Glutamatergic neuron (in vitro differentiated cells): ENCODE measurements around the gene LMO7. TPM values are rescaled to one million over a fixed set of nuclear protein-coding genes. Genes with fewer than 3 reads are reported as not detected.
"Not testable (repeated sequence)": the region's sequence is repeated elsewhere in the genome, so short reads cannot be mapped to it uniquely, and the experiment has no call there.

Source experiments
- DNase-seq: peaks from one replicate; pipeline ENCODE4 v3.0.0; 2022
- H3K27ac Mint-ChIP-seq: one replicate; pipeline ENCODE4 v1.8.0; 2020; ENCODE audit warnings: mild to moderate bottlenecking, mixed read lengths, inconsistent platforms; ENCODE audit not compliant: unreplicated experiment
- H3K27me3 Mint-ChIP-seq: one replicate; pipeline ENCODE4 v1.8.0; 2020; ENCODE audit warnings: mild to moderate bottlenecking, moderate library complexity, mixed read lengths, inconsistent platforms; ENCODE audit not compliant: unreplicated experiment
- H3K36me3 Mint-ChIP-seq: one replicate; pipeline ENCODE4 v1.8.0; 2020; ENCODE audit warnings: mild to moderate bottlenecking, mixed read lengths, inconsistent platforms; ENCODE audit not compliant: unreplicated experiment
- H3K4me1 Mint-ChIP-seq: one replicate; pipeline ENCODE4 v1.8.0; 2020; ENCODE audit warnings: mild to moderate bottlenecking, low read depth, mixed read lengths, inconsistent platforms; ENCODE audit not compliant: unreplicated experiment
- H3K4me3 Mint-ChIP-seq: one replicate; pipeline ENCODE4 v1.8.0; 2020; ENCODE audit warnings: mild to moderate bottlenecking, mixed read lengths, inconsistent platforms; ENCODE audit not compliant: unreplicated experiment
- H3K9me3 Mint-ChIP-seq: one replicate; pipeline ENCODE4 v1.8.0; 2020; ENCODE audit warnings: mild to moderate bottlenecking, moderate library complexity, mixed read lengths, inconsistent platforms; ENCODE audit not compliant: unreplicated experiment
- total RNA-seq: library from RNA; stranded (reverse); fragmentation: NEBNext Ultra II Directional; extraction: Animal tissue kit (Norgen Biotek cat#: 25700); gene quantifications from one replicate; pipeline ENCODE4 v1.2.1, GENCODE V29; 2021; ENCODE audit not compliant: unreplicated experiment
- TF ChIP-seq, protein P1 (sequence below): fragments of 200-600 bp; sonication (generic); IDR thresholded peaks from one replicate; pipeline ENCODE4 v1.5.0; 2021; ENCODE audit not compliant: partially characterized antibody, unreplicated experiment

LMO7 gene
- total RNA-seq, 1 donor from 2014 or later = 5.0 TPM

DNA sequence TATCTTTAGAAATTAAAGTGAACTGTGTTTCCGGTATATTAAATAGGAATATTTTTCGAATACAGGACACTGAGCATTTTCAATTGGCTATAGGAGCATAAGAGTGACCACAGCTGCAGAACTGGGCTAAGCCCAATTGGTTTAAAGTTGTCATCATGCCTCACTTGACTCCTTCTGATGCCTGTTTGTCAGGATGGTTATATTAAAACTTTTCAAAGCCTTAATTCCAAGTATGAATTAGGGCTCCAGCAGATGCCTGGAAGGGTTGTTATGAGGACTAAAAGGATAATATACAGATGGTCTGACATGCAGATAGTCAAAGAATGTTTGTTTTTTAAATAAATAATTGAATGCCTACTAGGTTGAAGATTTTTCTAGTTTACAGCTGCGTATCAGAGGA lies 100.0 kb downstream of the LMO7 start:
- TF ChIP-seq, protein P1, sequence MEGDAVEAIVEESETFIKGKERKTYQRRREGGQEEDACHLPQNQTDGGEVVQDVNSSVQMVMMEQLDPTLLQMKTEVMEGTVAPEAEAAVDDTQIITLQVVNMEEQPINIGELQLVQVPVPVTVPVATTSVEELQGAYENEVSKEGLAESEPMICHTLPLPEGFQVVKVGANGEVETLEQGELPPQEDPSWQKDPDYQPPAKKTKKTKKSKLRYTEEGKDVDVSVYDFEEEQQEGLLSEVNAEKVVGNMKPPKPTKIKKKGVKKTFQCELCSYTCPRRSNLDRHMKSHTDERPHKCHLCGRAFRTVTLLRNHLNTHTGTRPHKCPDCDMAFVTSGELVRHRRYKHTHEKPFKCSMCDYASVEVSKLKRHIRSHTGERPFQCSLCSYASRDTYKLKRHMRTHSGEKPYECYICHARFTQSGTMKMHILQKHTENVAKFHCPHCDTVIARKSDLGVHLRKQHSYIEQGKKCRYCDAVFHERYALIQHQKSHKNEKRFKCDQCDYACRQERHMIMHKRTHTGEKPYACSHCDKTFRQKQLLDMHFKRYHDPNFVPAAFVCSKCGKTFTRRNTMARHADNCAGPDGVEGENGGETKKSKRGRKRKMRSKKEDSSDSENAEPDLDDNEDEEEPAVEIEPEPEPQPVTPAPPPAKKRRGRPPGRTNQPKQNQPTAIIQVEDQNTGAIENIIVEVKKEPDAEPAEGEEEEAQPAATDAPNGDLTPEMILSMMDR = no peak
- no peak overlapping the region for H3K4me3 Mint-ChIP-seq
- no peak for DNase-seq
- H3K27ac Mint-ChIP-seq = no peak overlapping the region
- no peaks in the 10 kb centered on the region for H3K4me1 Mint-ChIP-seq
- peaks cover 6% of the 10 kb centered on the region for H3K36me3 Mint-ChIP-seq
- peaks cover 3% of the 10 kb centered on the region for H3K27me3 Mint-ChIP-seq
- H3K9me3 Mint-ChIP-seq = peaks cover 7% of the 10 kb centered on the region

DNA sequence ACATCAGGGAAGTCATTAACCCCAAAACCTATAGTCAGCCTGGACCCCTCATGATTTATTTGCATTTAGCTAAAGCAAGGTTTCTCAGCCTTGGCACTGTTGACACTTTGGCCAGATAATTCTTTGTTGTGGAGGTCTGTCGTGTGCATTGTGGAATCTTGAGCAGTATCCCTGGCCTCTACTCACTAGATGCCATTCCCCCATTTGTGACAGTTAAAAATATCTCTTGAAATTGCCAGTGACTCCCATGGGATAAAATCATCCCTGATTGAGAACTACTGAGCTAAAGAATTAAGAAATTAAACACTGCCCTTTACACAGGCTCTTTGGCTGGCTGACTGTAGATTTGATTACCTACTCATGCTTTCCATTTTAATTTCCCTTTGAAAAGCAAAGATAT lies 102.7 kb downstream of the LMO7 start:
- peaks cover 3% of the 10 kb centered on the region for H3K27me3 Mint-ChIP-seq
- no peaks in the 10 kb centered on the region for H3K4me1 Mint-ChIP-seq
- peaks cover 1% of the 10 kb centered on the region for H3K36me3 Mint-ChIP-seq
- H3K9me3 Mint-ChIP-seq = peaks cover 2% of the 10 kb centered on the region
- no peak for DNase-seq
- TF ChIP-seq, protein P1 = no peak
- H3K27ac Mint-ChIP-seq = no peak overlapping the region
- H3K4me3 Mint-ChIP-seq = no peak overlapping the region

DNA sequence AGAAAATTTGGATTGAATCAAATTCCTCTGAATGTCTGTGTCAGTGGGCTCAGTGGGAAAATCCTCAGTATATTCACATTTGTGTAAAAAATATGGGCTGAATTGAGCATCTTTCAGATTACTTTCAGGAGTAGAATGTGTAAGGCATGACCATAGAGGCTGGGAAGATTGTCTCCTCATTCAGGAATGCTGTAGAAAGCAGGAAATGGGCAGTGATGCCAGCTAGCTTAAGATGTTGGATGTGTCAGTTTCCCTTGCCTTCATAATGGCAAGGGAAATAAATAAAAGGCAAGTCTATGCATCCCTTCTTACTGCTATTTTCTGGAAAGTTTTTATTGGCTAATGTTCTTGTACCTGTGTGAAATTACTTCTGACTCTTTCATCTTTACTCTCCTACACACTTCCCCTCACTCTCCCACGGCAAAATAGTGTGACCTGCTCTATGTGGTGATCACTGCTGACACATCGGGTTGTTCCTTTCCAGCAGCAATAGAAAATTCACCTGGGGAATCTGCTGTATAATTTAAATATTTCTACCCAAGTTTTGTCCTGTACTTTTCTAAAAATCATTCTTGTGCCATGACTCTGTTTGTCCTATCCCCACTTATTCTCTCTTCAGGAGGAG lies 103.2 kb downstream of the LMO7 start:
- no peaks in the 10 kb centered on the region for H3K4me1 Mint-ChIP-seq
- DNase-seq = no peak
- TF ChIP-seq, protein P1 = no peak
- H3K27ac Mint-ChIP-seq = no peak overlapping the region
- no peaks in the 10 kb centered on the region for H3K36me3 Mint-ChIP-seq
- H3K27me3 Mint-ChIP-seq = peaks cover 3% of the 10 kb centered on the region
- no peak overlapping the region for H3K4me3 Mint-ChIP-seq
- H3K9me3 Mint-ChIP-seq = no peaks in the 10 kb centered on the region

DNA sequence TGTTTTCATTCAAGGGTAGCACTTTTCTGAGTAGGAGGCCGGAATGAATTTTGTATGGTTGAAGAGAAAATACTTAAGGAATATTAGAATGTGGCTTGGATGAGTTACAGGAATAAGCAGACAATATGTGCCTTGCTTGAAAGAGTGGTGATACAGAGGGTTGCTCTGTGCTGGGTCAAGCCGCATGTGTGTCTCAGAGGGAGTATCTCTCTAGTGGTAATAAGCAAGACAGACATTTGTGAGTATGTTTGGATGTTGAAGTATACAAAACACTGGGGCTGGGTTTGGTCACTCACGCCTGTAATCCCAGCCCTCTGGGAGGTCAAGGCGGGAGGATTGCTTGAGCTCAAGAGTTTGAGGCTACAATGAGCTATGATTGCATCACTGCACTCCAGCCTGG lies 103.9 kb downstream of the LMO7 start:
- Mint-ChIP-seq H3K4me3 (no peak overlapping the region), H3K36me3 (no peaks in the 10 kb centered on the region), H3K9me3 (peaks cover 3% of the 10 kb centered on the region), H3K4me1 (no peaks in the 10 kb centered on the region), H3K27me3 (peaks cover 3% of the 10 kb centered on the region), H3K27ac (no peak overlapping the region)
- DNase-seq = no peak
- TF ChIP-seq, protein P1 = no peak

DNA sequence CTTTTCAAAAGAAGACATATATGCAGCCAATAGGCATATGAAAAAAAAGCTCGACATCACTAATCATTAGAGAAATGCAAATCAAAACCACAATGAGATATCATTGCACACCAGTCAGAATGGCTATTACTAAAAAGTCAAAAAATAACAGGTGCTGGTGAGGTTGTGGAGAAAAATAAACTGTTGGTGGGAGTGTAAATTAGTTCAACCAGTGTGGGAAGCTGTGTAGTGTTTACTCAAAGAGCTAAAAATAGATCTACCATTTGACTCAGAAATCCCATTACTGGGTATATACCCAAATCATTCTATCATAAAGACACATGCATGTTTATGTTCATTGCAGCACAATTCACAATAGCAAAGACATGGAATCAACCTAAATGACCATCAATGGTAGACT lies 106.9 kb downstream of the LMO7 start:
- H3K36me3 Mint-ChIP-seq, H3K27me3 Mint-ChIP-seq, H3K4me3 Mint-ChIP-seq, H3K27ac Mint-ChIP-seq, H3K9me3 Mint-ChIP-seq, H3K4me1 Mint-ChIP-seq, DNase-seq: not testable (repeated sequence)

DNA sequence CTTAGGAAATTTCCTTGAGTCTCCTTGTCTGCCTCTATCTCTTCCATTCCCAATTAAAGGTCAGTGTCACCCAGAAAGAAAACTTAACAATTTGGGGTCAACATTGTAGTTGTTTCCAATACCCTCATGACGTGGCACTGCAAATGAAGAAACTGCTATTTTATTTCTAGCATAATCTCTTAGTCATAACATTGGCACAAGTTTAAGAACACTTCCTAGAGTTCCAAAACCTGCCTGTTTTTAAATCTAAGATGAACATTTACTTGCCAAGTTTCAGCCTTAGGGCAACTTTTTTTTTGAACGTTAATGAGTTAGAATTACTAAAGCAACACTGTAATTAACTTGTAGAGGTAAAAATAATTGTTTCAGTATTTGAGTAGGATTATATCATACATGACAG lies 108.0 kb downstream of the LMO7 start:
- Mint-ChIP-seq H3K9me3 (peaks cover 3% of the 10 kb centered on the region), H3K27me3 (peaks cover 3% of the 10 kb centered on the region), H3K4me1 (no peaks in the 10 kb centered on the region), H3K36me3 (no peaks in the 10 kb centered on the region), H3K4me3 (no peak overlapping the region), H3K27ac (no peak overlapping the region)
- no peak for DNase-seq
- TF ChIP-seq, protein P1 = no peak
